OCI-LY1 (cell line): ENCODE data around the gene STK40.

Experiments used
- EZH2 ChIP-seq: fragments of 200-600 bp; sonication (generic), shearing (Covaris generic); IDR thresholded peaks from 2 replicates; pipeline ENCODE4 v1.8.0; 2017; ENCODE audit warnings: borderline replicate concordance, mixed run types, mild to moderate bottlenecking, antibody characterized with exemption, low read length, moderate library complexity, mixed read lengths
- TF ChIP-seq, protein P1 (sequence below): fragments of 200-600 bp; sonication (generic), shearing (Covaris generic); IDR thresholded peaks from 2 replicates; pipeline ENCODE4 v1.5.1; 2017; ENCODE audit warnings: mild to moderate bottlenecking, antibody characterized with exemption, low read length, moderate library complexity, mixed read lengths

- TF ChIP-seq, protein P1, sequence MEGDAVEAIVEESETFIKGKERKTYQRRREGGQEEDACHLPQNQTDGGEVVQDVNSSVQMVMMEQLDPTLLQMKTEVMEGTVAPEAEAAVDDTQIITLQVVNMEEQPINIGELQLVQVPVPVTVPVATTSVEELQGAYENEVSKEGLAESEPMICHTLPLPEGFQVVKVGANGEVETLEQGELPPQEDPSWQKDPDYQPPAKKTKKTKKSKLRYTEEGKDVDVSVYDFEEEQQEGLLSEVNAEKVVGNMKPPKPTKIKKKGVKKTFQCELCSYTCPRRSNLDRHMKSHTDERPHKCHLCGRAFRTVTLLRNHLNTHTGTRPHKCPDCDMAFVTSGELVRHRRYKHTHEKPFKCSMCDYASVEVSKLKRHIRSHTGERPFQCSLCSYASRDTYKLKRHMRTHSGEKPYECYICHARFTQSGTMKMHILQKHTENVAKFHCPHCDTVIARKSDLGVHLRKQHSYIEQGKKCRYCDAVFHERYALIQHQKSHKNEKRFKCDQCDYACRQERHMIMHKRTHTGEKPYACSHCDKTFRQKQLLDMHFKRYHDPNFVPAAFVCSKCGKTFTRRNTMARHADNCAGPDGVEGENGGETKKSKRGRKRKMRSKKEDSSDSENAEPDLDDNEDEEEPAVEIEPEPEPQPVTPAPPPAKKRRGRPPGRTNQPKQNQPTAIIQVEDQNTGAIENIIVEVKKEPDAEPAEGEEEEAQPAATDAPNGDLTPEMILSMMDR: no peak
- TF ChIP-seq EZH2: no peak
These were observed 47.9 kb downstream of the STK40 start for GRCh38 chr1:36337830-36338229.
